ENCODE results near the gene INA.

Gene INA

DNA sequence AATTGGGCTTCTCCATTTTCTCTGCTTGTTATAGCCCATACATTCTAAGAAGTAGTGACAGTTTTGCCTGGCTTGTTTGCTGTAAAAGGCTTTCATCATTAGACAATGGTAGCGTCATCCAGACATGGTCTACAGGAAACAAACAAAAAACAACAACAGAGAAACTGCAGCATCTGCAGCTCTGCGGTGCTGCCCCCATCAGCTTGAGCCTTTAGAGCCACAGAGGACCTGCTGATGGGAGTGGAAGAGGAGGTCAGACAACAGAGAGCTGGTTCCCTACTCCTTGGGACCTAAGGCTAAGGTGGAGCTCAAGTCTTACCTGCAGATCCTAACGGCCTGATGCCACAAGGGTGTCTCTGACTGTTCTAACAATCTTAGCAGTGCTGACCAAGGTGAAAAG is 3.1 kb downstream of the INA start:
- DNase-seq (ENCODE audit: low read depth, low spot score), result no peak
- no peak for TF ChIP-seq CTCF (IDR thresholded peaks at IDR 0.05; ENCODE audit: low read depth, low read length)
- in situ Hi-C loops (cut with HindIII; ENCODE audit: low sequenced_read_pairs), result no loop called here
- no peak overlapping the region for H3K4me3 ChIP-seq (ENCODE audit: low read depth, low read length)

- no peak for TF ChIP-seq CTCF (IDR thresholded peaks at IDR 0.05; ENCODE audit: low read depth, low read length)
- in situ Hi-C loops (cut with HindIII; ENCODE audit: low sequenced_read_pairs), result no loop called here
- H3K4me3 ChIP-seq (ENCODE audit: low read depth, low read length), result no peak overlapping the region
- DNase-seq (ENCODE audit: low read depth, low spot score), result no peak
Observed at GRCh38 chr10:103280506-103280905, 3.6 kb downstream of the INA start.

DNA sequence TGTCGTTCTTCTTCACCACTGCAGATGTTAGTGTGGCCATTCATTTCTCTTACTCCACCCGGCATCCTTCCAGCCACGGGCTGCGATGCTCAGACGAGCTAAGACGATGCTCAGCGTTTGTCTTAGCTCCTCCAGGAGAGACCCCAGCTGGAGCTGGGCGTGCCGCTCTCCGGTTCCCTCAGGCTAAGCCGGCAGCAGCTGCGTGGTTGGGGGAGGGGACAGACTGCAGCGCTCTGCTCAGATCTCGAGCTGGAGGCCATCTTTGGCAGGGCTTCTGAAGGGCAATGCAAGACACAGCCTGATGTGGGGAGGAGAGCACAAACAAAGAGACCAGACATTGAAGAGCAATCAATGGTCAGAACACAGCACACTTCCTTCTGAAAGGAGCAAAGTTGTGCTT is 4.8 kb downstream of the INA start:
- no peak for DNase-seq (ENCODE audit: low read depth, low spot score)
- TF ChIP-seq CTCF (IDR thresholded peaks at IDR 0.05; ENCODE audit: low read depth, low read length), result no peak
- H3K4me3 ChIP-seq (ENCODE audit: low read depth, low read length), result no peak overlapping the region
- in situ Hi-C loops (cut with HindIII; ENCODE audit: low sequenced_read_pairs), result no loop called here

GRCh38 chr10:103282961-103283360 is 6.0 kb downstream of the INA start:
- DNase-seq (ENCODE audit: low read depth, low spot score), result no peak
- TF ChIP-seq CTCF (IDR thresholded peaks at IDR 0.05; ENCODE audit: low read depth, low read length), result no peak
- in situ Hi-C loops (cut with HindIII; ENCODE audit: low sequenced_read_pairs), result no loop called here
- no peak overlapping the region for H3K4me3 ChIP-seq (ENCODE audit: low read depth, low read length)

GRCh38 chr10:103284170-103284569 is 7.2 kb downstream of the INA start:
- DNase-seq (ENCODE audit: low read depth, low spot score), result no peak
- no peak for TF ChIP-seq CTCF (IDR thresholded peaks at IDR 0.05; ENCODE audit: low read depth, low read length)
- in situ Hi-C loops (cut with HindIII; ENCODE audit: low sequenced_read_pairs), result no loop called here
- H3K4me3 ChIP-seq (ENCODE audit: low read depth, low read length), result no peak overlapping the region

DNA sequence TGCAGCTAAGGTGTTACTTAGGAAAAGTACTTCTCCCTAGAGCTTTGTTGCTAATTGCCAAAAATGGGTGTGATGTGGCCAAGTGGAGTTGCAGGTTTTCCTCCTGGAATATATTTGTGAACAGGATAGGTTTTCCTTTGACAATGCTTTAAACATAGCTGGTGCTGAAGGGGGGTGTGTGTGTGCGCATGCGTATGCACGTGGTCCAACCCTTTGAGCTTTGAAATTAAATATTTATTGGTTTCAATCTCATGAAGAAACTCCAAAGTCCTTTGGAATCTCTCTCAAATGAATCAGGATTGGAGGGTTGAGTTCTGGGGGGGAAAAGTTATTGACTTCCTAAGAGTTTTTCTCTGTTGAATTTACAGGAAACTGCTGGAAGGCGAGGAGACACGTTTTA is 11.1 kb downstream of the INA start:
- H3K4me3 ChIP-seq (ENCODE audit: low read depth, low read length), result no peak overlapping the region
- no peak for TF ChIP-seq CTCF (IDR thresholded peaks at IDR 0.05; ENCODE audit: low read depth, low read length)
- in situ Hi-C loops (cut with HindIII; ENCODE audit: low sequenced_read_pairs), result no loop called here
- no peak for DNase-seq (ENCODE audit: low read depth, low spot score)

GRCh38 chr10:103291588-103291987 is 14.7 kb downstream of the INA start:
- no peak for TF ChIP-seq CTCF (IDR thresholded peaks at IDR 0.05; ENCODE audit: low read depth, low read length)
- no peak overlapping the region for H3K4me3 ChIP-seq (ENCODE audit: low read depth, low read length)
- in situ Hi-C loops (cut with HindIII; ENCODE audit: low sequenced_read_pairs), result no loop called here
- DNase-seq (ENCODE audit: low read depth, low spot score), result no peak
